Trophoblast cell (in vitro differentiated cells and primary cell): ENCODE measurements around the gene CD79A.

Experiments used
- DNase-seq, 2 donors: peaks; one replicate each; pipeline ENCODE4 v3.0.0-alpha.2; 2016
- H2AFZ ChIP-seq: 2 replicates; pipeline ENCODE4 v1.6.1; 2013; ENCODE audit warnings: low read length, moderate library complexity, mild to moderate bottlenecking; ENCODE audit not compliant: insufficient read depth, poor library complexity
- H2AK5ac ChIP-seq: 2 replicates; pipeline ENCODE4 v1.6.1; 2013; ENCODE audit warnings: mild to moderate bottlenecking, low read length
- H2BK120ac ChIP-seq: 2 replicates; pipeline ENCODE4 v1.6.1; 2013; ENCODE audit warnings: low read length, mild to moderate bottlenecking, moderate library complexity; ENCODE audit not compliant: insufficient read depth, poor library complexity
- H2BK12ac ChIP-seq: 2 replicates; pipeline ENCODE4 v1.6.1; 2013; ENCODE audit warnings: mild to moderate bottlenecking, low read length, moderate library complexity
- H2BK5ac ChIP-seq: 2 replicates; pipeline ENCODE4 v1.6.1; 2013; ENCODE audit warnings: low read length, low read depth, moderate library complexity, mild to moderate bottlenecking; ENCODE audit not compliant: poor library complexity
- H3K14ac ChIP-seq: 2 replicates; pipeline ENCODE4 v1.6.1; 2013; ENCODE audit warnings: mild to moderate bottlenecking, low read length
- H3K18ac ChIP-seq: 2 replicates; pipeline ENCODE4 v1.6.1; 2013; ENCODE audit warnings: mild to moderate bottlenecking, low read length
- H3K23ac ChIP-seq: 2 replicates; pipeline ENCODE4 v1.6.1; 2013; ENCODE audit warnings: low read length
- H3K27ac ChIP-seq: 2 replicates; pipeline ENCODE4 v1.5.1; 2013; ENCODE audit warnings: low read depth, mild to moderate bottlenecking, inconsistent platforms, low read length, moderate library complexity
- H3K27me3 ChIP-seq: 2 replicates; pipeline ENCODE4 v1.6.1; 2013; ENCODE audit warnings: inconsistent platforms, mild to moderate bottlenecking, low read length, moderate library complexity; ENCODE audit not compliant: insufficient read depth
- H3K36me3 ChIP-seq, 2 experiments: 1 replicate in 1 of 2; 2 replicates in 1 of 2; pipeline ENCODE4 v1.6.1; 2013; ENCODE audit warnings: low read length in 2 of 2, mild to moderate bottlenecking in 2 of 2, moderate library complexity in 1 of 2; ENCODE audit not compliant: insufficient read depth in 2 of 2, control insufficient read depth in 1 of 2
- H3K4ac ChIP-seq: 2 replicates; pipeline ENCODE4 v1.6.1; 2013; ENCODE audit warnings: low read depth, mild to moderate bottlenecking, low read length, moderate library complexity
- H3K4me1 ChIP-seq, 2 experiments: 1 replicate in 1 of 2; 2 replicates in 1 of 2; pipeline ENCODE4 v1.6.1; 2013; ENCODE audit warnings: low read length in 2 of 2, mild to moderate bottlenecking in 2 of 2, moderate library complexity in 1 of 2; ENCODE audit not compliant: insufficient read depth in 2 of 2, control insufficient read depth in 1 of 2
- H3K4me2 ChIP-seq: 2 replicates; pipeline ENCODE4 v1.6.1; 2013; ENCODE audit warnings: inconsistent platforms, mild to moderate bottlenecking, low read length, moderate library complexity
- H3K4me3 ChIP-seq: 2 replicates; pipeline ENCODE4 v1.5.1; 2013; ENCODE audit warnings: mild to moderate bottlenecking, low read depth, low read length, inconsistent platforms
- H3K79me1 ChIP-seq: one replicate; pipeline ENCODE4 v1.6.1; 2013; ENCODE audit warnings: low read length
- H3K79me2 ChIP-seq: 2 replicates; pipeline ENCODE4 v1.6.1; 2013; ENCODE audit warnings: low read length, mild to moderate bottlenecking; ENCODE audit not compliant: control insufficient read depth, insufficient read depth, poor library complexity
- H3K9ac ChIP-seq: 2 replicates; pipeline ENCODE4 v1.6.1; 2013; ENCODE audit warnings: mild to moderate bottlenecking, low read length
- H3K9me3 ChIP-seq: 2 replicates; pipeline ENCODE4 v1.6.1; 2013; ENCODE audit warnings: low read depth, mild to moderate bottlenecking, control low read depth, inconsistent platforms, low read length; ENCODE audit not compliant: insufficient read depth
- H4K12ac ChIP-seq: 2 replicates; pipeline ENCODE4 v1.6.1; 2013; ENCODE audit warnings: low read depth, mild to moderate bottlenecking, low read length, moderate library complexity
- H4K8ac ChIP-seq: 2 replicates; pipeline ENCODE4 v1.6.1; 2013; ENCODE audit warnings: low read depth, mild to moderate bottlenecking, low read length, moderate library complexity
- H4K91ac ChIP-seq: one replicate; pipeline ENCODE4 v1.6.1; 2013; ENCODE audit warnings: low read depth, mild to moderate bottlenecking, low read length, moderate library complexity
- WGBS: extraction: QIAGEN DNeasy Blood & Tissue Kit; methylation state at CpG from one replicate; pipeline ENCODE4 v1.1.7; 2013; ENCODE audit warnings: missing lambda C conversion rate; ENCODE audit not compliant: insufficient read length, insufficient coverage; ENCODE audit errors: extremely low coverage; 5-methylcytosine and 5-hydroxymethylcytosine counted together

The CD79A gene

DNA sequence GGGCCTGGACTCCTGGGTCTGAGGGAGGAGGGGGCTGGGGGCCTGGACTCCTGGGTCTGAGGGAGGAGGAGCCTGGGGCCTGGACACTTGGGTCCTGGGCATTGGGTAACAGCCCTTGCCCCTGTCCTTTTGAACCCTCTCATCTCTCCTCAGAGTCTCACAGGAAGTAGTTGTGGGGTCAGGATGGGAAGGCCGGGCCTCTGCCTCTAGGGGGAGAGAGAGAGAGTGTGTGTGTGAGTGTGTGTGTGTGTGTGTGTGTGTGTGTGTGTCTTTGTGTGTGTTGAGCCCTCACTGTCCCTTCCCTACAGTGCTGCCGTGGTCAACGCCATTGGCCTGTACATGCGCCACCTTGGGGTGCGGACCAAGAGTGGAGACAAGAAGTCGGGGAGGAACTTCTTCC is 16.8 kb downstream of the CD79A start:
- Histone ChIP-seq H3K14ac (no peak overlapping the region), H3K4me3 (no peak overlapping the region), H2AK5ac (no peak overlapping the region), H2BK12ac (no peak overlapping the region), H2BK5ac (no peak overlapping the region), H3K9ac (no peak overlapping the region), H3K27ac (no peak overlapping the region), H3K27me3 (no peaks in the 10 kb centered on the region), H4K12ac (no peak overlapping the region), H3K79me1 (no peaks in the 10 kb centered on the region), H3K4me2 (no peak overlapping the region), H3K4me1 (no peaks in the 10 kb centered on the region), H3K23ac (no peak overlapping the region), H2AFZ (no peak overlapping the region), H2BK120ac (no peak overlapping the region), H3K4ac (no peak overlapping the region), H3K9me3 (no peaks in the 10 kb centered on the region), H3K36me3 (peaks cover 64 to 66% of the 10 kb centered on the region in 2 experiments), H4K8ac (no peak overlapping the region), H4K91ac (no peak overlapping the region), H3K79me2 (no peaks in the 10 kb centered on the region), H3K18ac (no peak overlapping the region)
- DNase-seq: no peak
- WGBS: no CpG with 5 or more reads among the region's 6 CpGs

DNA sequence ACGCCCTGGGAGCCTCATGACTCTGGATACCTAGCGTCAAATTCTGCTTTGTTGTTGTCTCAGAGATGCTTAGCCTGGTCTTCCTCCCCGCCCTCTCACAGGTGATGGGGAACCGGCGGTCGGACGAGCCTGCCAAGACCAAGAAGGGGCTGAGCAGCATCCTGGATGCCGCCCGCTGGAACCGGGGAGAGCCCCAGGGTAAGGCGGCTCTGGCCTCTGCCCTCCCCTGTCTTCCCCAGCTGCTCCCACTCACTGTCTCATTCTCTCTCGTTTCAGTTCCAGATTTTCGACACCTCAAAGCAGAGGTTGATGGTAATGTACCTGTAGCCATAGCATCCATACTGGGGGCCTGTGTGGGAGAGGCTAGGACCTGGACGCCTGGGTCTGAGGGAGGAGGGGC is 17.3 kb downstream of the CD79A start:
- Histone ChIP-seq H2AFZ (no peak overlapping the region), H3K79me2 (no peaks in the 10 kb centered on the region), H2BK5ac (no peak overlapping the region), H3K9ac (no peak overlapping the region), H3K27me3 (no peaks in the 10 kb centered on the region), H3K36me3 (peaks cover 63 to 64% of the 10 kb centered on the region in 2 experiments), H3K23ac (no peak overlapping the region), H3K4ac (no peak overlapping the region), H2AK5ac (no peak overlapping the region), H3K18ac (no peak overlapping the region), H2BK12ac (no peak overlapping the region), H4K12ac (no peak overlapping the region), H2BK120ac (no peak overlapping the region), H3K27ac (no peak overlapping the region), H4K91ac (no peak overlapping the region), H4K8ac (no peak overlapping the region), H3K4me1 (no peaks in the 10 kb centered on the region), H3K79me1 (no peaks in the 10 kb centered on the region), H3K14ac (no peak overlapping the region), H3K9me3 (no peaks in the 10 kb centered on the region), H3K4me3 (no peak overlapping the region), H3K4me2 (no peak overlapping the region)
- no CpG with 5 or more reads among the region's 14 CpGs for WGBS
- DNase-seq: no peak

DNA sequence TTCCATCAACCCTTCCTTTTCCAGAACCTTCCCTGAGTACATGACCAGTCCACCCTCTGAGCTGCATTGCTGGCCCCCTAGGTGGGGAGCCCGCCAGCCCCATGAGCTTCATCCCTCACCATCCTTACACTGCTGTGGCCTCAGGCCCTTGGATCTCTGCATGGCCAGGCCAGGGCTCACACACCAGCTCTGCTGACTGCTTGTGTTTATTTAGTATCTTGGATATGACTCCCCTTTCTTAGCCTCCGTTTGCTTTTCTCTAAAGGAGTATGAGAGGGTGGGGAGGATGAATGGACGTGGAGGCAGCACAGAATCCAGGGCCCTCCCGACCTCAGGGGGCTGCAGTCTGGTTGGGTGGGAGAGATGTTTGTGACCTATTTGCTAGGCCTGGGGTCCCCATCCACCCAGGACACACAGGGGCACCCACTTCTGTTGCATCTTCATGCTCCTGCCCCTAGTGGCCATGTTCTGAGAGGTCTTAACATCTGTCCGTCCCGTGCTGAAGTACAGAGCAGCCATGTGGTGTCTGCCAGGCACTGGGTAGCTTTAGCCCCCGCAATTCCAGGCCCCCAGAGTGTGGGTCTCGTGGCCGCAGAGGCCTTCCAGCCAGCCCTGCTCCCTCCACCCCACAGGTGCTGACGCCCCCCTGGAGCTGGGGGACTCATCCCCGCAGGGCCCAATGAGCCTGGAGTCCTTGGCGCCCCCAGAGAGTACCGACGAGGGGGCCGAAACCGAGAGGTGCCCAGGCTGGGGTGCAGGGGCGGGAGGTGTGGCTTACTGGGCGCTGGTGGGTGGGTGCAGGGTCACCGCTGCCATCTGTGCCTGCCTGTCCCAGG is 18.9 kb downstream of the CD79A start:
- Histone ChIP-seq H3K18ac (no peak overlapping the region), H3K4ac (no peak overlapping the region), H4K12ac (no peak overlapping the region), H3K14ac (no peak overlapping the region), H2BK120ac (no peak overlapping the region), H3K27me3 (no peaks in the 10 kb centered on the region), H2AK5ac (no peak overlapping the region), H3K36me3 (peaks cover 60 to 61% of the 10 kb centered on the region in 2 experiments), H2AFZ (no peak overlapping the region), H2BK12ac (no peak overlapping the region), H3K79me2 (no peaks in the 10 kb centered on the region), H3K79me1 (no peaks in the 10 kb centered on the region), H3K27ac (no peak overlapping the region), H2BK5ac (no peak overlapping the region), H3K4me3 (no peak overlapping the region), H3K9me3 (no peaks in the 10 kb centered on the region), H3K23ac (no peak overlapping the region), H3K4me2 (no peak overlapping the region), H4K91ac (no peak overlapping the region), H3K4me1 (no peaks in the 10 kb centered on the region), H4K8ac (no peak overlapping the region), H3K9ac (no peak overlapping the region)
- no peak for DNase-seq
- WGBS: no CpG with 5 or more reads among the region's 19 CpGs

DNA sequence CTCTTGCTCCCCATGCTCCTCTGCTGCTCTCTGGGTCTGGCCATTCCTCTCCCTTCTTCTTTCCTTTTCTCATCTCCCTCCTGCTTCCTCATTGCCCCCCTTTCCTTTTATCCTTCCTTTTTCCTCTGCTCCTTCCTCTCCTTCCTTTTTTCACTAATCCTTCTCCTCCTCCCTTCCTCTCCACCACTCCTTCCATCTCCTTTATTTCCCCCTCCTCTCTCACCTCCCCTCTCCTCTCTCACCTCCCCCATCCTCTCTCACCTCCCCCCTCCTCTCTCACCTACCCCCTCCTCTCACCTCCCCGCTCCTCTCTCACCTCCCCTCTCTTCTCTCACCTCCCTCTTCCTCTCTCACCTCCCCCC is 19.5 kb downstream of the CD79A start:
- Histone ChIP-seq H3K14ac (no peak overlapping the region), H3K36me3 (peaks cover 62 to 65% of the 10 kb centered on the region in 2 experiments), H2AFZ (no peak overlapping the region), H3K27me3 (no peaks in the 10 kb centered on the region), H2BK12ac (no peak overlapping the region), H4K91ac (no peak overlapping the region), H3K9me3 (no peaks in the 10 kb centered on the region), H2BK5ac (no peak overlapping the region), H3K18ac (no peak overlapping the region), H3K4me3 (no peak overlapping the region), H2BK120ac (no peak overlapping the region), H3K4ac (no peak overlapping the region), H3K9ac (no peak overlapping the region), H4K12ac (no peak overlapping the region), H2AK5ac (no peak overlapping the region), H3K79me2 (no peaks in the 10 kb centered on the region), H3K4me1 (no peaks in the 10 kb centered on the region), H4K8ac (no peak overlapping the region), H3K23ac (no peak overlapping the region), H3K4me2 (no peak overlapping the region), H3K79me1 (no peaks in the 10 kb centered on the region), H3K27ac (no peak overlapping the region)
- no peak for DNase-seq
- 91% methylated on average over 1 of the region's 1 CpG for WGBS
